GM12875 (cell line): ENCODE data around the gene CCNL1.

Experiments
- H3K4me3 ChIP-seq: one replicate; pipeline ENCODE4 v1.5.1; 2011; ENCODE audit warnings: low read depth, low read length, control low read depth
- TF ChIP-seq, protein P1 (sequence below): IDR thresholded peaks from 2 replicates; pipeline ENCODE4 v1.5.1; 2011; ENCODE audit warnings: low read depth, mild to moderate bottlenecking, control low read depth, inconsistent platforms, low read length, moderate library complexity, borderline replicate concordance; ENCODE audit not compliant: insufficient read depth

The CCNL1 gene

DNA sequence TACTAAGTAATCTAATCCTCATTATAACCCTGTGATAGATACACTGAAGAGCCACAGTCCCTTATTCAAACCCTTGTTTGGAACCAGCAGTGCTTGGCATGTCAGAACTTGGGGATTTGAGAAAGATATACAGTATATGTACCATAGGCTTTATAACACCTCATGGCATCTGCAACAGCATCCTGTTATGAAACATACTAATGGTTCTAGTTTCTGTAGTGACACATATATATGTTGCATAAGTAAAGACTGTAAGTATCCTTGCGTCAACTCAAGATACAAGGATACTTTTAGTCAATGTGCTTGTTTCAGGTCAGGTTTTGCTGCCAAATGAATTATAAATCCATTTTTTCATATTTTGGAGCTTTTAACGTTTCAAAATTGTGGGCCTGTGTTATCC is 58.5 kb downstream of the CCNL1 start:
- H3K4me3 ChIP-seq, result no peak overlapping the region
- TF ChIP-seq, protein P1, sequence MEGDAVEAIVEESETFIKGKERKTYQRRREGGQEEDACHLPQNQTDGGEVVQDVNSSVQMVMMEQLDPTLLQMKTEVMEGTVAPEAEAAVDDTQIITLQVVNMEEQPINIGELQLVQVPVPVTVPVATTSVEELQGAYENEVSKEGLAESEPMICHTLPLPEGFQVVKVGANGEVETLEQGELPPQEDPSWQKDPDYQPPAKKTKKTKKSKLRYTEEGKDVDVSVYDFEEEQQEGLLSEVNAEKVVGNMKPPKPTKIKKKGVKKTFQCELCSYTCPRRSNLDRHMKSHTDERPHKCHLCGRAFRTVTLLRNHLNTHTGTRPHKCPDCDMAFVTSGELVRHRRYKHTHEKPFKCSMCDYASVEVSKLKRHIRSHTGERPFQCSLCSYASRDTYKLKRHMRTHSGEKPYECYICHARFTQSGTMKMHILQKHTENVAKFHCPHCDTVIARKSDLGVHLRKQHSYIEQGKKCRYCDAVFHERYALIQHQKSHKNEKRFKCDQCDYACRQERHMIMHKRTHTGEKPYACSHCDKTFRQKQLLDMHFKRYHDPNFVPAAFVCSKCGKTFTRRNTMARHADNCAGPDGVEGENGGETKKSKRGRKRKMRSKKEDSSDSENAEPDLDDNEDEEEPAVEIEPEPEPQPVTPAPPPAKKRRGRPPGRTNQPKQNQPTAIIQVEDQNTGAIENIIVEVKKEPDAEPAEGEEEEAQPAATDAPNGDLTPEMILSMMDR, result no peak

DNA sequence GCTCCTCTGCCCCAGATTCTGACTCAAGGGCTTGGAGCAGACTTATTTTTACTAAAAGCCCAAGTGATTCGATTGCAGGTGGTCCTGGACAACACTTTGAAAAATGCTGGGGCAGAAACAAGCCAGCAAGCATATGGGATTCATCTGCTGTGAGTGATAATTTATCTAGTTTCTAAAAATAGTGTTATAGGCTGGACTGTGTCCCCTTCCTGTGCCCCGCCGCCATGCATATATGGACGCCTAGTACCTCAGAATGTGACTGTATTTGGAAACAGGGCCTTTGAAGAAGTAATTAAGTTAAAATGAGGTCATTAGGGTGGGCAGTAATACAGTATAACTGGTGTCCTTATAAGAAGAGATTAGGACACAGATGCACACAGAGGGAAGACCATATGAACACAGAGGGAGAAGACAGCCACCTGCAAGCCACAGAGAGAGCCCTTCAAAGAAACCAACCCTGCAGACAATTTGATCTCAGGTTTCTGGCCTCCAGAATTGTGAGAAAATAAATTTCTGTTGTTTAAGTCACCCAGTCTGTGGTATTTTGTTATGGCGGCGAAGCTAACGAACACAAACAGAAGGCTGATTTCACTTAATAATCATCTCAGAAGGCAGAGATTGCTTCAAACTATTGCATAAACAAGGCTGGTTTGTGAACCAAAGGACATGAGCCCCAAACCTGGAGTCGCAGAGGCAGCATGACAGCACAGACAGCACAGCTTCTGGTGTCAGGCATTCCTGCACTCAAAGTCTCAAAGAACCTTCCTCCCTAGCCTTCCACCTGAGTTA is 59.1 kb downstream of the CCNL1 start:
- no peak overlapping the region for H3K4me3 ChIP-seq
- TF ChIP-seq, protein P1, result no peak

DNA sequence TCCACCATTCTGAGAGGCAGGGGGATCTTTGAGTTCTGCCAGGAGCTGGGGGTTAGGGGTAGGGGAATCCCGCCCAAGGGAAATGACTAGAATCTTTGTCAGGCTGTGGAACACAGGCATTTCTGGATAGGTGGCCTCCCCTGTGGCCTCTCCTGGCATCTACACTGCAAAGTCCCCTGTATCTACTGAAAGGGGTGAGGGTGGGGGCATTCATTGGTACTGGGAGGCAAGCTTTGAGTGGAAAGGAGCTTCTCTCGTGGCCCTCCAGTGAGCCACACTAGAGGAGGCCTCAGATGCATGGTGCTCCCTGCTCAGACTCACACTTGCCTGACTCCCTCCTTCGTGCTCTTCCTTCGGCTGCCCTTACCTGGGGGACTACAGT is 59.9 kb downstream of the CCNL1 start:
- TF ChIP-seq, protein P1, result no peak
- no peak overlapping the region for H3K4me3 ChIP-seq

DNA sequence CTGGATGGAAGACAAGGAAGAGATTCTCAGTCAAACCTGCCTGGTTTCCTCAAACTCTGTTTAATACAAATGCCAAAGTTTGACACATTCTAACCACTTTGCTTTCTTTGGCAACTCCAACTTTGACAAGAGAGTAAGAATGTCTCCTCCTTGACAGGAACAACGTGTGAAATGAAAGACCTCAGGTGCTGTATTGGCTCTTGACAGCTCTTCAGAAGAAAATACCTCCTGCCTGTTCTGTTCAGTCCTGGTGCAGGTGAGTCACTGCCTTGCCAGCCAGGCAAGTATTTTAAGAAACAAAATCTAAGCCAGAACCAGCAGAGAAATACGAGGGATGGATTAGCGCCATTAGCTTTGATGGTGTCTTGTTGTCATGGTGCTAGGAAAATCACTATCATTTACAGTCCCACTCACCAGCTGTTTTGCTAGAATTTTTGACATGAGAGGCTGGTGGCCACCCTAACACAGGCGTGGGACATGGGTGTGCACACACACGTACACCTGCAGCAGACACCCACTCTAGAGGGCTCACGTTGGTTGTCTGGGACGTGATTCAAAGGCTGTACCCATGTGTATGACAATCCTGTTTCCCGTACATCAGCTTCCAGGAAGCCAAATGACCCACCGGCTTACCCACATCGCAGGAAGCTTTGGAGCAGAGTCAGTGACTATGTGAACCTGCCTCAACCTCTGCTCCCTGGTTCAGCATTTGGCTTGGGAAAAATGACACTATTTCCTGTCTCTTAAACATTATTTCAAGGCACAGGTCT is 60.4 kb downstream of the CCNL1 start:
- H3K4me3 ChIP-seq, result no peak overlapping the region
- TF ChIP-seq, protein P1, result no peak

DNA sequence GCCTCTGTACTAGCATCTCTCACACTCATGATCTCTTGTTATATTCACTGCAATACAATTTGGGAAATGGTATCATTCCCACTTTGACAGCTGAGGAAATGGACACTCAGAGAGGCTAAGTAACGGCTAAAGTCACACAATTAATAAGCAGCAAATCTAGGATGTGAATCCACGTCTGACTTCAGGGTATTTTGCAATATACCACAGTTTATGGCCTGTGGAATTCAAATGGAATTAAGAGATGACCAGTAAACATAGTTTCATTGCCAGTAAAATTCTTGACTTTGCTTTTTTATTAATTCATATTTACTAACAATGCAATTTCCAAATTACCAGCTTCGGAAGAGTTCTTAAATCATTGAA is 61.1 kb downstream of the CCNL1 start:
- H3K4me3 ChIP-seq, result no peak overlapping the region
- TF ChIP-seq, protein P1, result no peak

DNA sequence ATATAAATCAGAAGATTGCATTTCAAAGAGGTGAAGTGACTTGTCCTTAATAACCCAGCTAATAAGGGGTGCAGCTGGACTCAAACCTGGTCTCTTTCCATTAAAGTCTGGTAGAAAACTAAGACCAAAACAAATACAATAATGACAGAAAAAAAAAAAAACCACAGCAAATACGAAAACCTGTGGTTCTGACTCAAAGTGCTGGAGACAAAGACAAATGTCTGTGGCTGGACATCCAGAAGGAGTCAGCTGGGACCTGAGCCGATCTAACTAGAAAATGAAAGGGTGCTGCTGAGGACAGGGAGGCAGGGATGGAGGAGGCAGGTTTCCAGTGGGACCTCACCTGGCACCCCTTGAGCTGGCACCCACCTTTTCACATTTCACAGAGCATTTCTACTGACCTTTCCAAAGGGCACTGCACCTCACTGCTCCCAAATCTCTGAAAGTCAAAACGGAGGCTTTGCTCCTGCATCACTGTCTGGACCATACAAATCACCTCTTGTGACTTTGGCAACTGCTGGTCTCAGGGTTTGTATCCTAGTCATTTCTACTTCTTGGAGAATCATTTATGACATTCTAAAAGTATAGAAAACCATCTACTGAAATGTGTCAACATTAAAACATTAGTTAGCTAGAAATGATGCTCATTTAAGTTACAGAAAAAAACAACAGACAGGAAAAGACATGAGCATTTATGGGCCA is 61.7 kb downstream of the CCNL1 start:
- TF ChIP-seq, protein P1, result no peak
- no peak overlapping the region for H3K4me3 ChIP-seq
